A549 (cell line): ENCODE results near the gene ARFIP1.

Source experiments
- CEBPB ChIP-seq, 2 experiments: fragments of >200 bp in 1 of 2; sonication (Bioruptor Twin) in 1 of 2; formaldehyde crosslinking in 1 of 2; IDR thresholded peaks; 2 replicates each; pipeline ENCODE4 v1.6.1; 2012 to 2016
- EP300 ChIP-seq, 2 experiments: fragments of >200 bp; sonication (Bioruptor Twin); formaldehyde crosslinking; IDR thresholded peaks; 2 replicates in 1 of 2; 3 replicates in 1 of 2; pipeline ENCODE4 v1.6.1; 2016 to 2017
- FOSL2 ChIP-seq, 2 experiments: fragments of 450-650 bp in 1 of 2; fragments of >200 bp in 1 of 2; sonication (Bioruptor Twin) in 1 of 2; formaldehyde crosslinking; IDR thresholded peaks; 2 replicates each; pipeline versions ENCODE4 v1.5.0 to v1.6.1; 2016 to 2020; ENCODE audit warnings: mild to moderate bottlenecking in 1 of 2, moderate library complexity in 1 of 2
- JUNB ChIP-seq: fragments of >200 bp; sonication (Bioruptor Twin); formaldehyde crosslinking; IDR thresholded peaks from 2 replicates; pipeline ENCODE4 v1.6.1; 2016
- NFE2L2 ChIP-seq: fragments of 150-350 bp; conservative IDR thresholded peaks from 2 replicates; pipeline ENCODE4 v1.6.1; 2014; ENCODE audit warnings: low read length
- POLR2A ChIP-seq: IDR thresholded peaks from 2 replicates; pipeline ENCODE4 v1.6.1; 2012; ENCODE audit warnings: mild to moderate bottlenecking, low read length
- RAD21 ChIP-seq, 2 experiments: fragments of >200 bp in 1 of 2; sonication (Bioruptor Twin) in 1 of 2; formaldehyde crosslinking in 1 of 2; IDR thresholded peaks in 1 of 2; conservative IDR thresholded peaks in 1 of 2; 2 replicates in 1 of 2; 3 replicates in 1 of 2; pipeline ENCODE4 v1.6.1; 2012 to 2018; ENCODE audit warnings: inconsistent platforms in 1 of 2
- SMC3 ChIP-seq: fragments of >200 bp; sonication (Bioruptor Twin); formaldehyde crosslinking; IDR thresholded peaks from 3 replicates; pipeline ENCODE4 v1.6.1; 2018; ENCODE audit warnings: inconsistent platforms
- SREBF2 ChIP-seq: fragments of 450-650 bp; IDR thresholded peaks from 2 replicates; pipeline ENCODE4 v1.6.1; 2014; ENCODE audit warnings: mild to moderate bottlenecking, moderate library complexity
- TF ChIP-seq, protein P1 (sequence below): fragments of >200 bp; sonication (Bioruptor Twin); formaldehyde crosslinking; IDR thresholded peaks from 3 replicates; pipeline ENCODE4 v1.5.1; 2016
- TF ChIP-seq, protein P2 (sequence below): IDR thresholded peaks from 2 replicates; pipeline ENCODE4 v1.6.1; 2012; ENCODE audit warnings: low read depth, borderline replicate concordance
- TF ChIP-seq, protein P3 (sequence below): fragments of 200-600 bp; sonication (generic); IDR thresholded peaks from 2 replicates; pipeline ENCODE4 v1.6.1; 2016; ENCODE audit warnings: antibody characterized with exemption, mild to moderate bottlenecking, moderate library complexity

DNA sequence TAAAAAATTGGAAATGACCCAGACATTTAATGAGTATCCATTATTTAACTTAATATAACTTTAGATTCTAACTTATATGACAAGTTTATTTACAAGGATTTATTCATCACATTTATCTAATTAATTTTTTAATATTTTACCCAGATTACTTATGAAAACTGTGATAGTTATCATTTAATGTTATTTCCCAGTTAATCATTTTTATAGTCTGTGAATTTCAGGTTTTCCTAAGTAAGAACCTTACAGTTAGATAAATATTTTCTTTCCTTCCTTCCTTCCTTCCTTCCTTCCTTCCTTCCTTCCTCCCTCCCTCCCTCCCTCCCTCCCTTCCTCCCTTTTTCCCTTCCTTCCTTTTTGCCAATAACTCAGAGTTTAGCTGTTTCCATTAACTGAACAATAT is 141.5 kb downstream of the ARFIP1 start:
- TF ChIP-seq JUNB (no peak), SMC3 (no peak), POLR2A (no peak), NFE2L2 (no peak), RAD21 (conservative IDR thresholded peaks at IDR 0.05 in 1 of 2, IDR thresholded peaks at IDR 0.05 in 1 of 2) (no peak), EP300 (IDR thresholded peaks at IDR 0.05) (no peak), CEBPB (IDR thresholded peaks at IDR 0.05) (no peak), SREBF2 (no peak), FOSL2 (IDR thresholded peaks at IDR 0.05) (no peak), FOSL2 (CRISPR knock-in tag; IDR thresholded peaks at IDR 0.05) (no peak)
- TF ChIP-seq, protein P1, sequence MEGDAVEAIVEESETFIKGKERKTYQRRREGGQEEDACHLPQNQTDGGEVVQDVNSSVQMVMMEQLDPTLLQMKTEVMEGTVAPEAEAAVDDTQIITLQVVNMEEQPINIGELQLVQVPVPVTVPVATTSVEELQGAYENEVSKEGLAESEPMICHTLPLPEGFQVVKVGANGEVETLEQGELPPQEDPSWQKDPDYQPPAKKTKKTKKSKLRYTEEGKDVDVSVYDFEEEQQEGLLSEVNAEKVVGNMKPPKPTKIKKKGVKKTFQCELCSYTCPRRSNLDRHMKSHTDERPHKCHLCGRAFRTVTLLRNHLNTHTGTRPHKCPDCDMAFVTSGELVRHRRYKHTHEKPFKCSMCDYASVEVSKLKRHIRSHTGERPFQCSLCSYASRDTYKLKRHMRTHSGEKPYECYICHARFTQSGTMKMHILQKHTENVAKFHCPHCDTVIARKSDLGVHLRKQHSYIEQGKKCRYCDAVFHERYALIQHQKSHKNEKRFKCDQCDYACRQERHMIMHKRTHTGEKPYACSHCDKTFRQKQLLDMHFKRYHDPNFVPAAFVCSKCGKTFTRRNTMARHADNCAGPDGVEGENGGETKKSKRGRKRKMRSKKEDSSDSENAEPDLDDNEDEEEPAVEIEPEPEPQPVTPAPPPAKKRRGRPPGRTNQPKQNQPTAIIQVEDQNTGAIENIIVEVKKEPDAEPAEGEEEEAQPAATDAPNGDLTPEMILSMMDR = no peak
- TF ChIP-seq, protein P2, sequence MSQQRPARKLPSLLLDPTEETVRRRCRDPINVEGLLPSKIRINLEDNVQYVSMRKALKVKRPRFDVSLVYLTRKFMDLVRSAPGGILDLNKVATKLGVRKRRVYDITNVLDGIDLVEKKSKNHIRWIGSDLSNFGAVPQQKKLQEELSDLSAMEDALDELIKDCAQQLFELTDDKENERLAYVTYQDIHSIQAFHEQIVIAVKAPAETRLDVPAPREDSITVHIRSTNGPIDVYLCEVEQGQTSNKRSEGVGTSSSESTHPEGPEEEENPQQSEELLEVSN = no peak
- TF ChIP-seq, protein P3, sequence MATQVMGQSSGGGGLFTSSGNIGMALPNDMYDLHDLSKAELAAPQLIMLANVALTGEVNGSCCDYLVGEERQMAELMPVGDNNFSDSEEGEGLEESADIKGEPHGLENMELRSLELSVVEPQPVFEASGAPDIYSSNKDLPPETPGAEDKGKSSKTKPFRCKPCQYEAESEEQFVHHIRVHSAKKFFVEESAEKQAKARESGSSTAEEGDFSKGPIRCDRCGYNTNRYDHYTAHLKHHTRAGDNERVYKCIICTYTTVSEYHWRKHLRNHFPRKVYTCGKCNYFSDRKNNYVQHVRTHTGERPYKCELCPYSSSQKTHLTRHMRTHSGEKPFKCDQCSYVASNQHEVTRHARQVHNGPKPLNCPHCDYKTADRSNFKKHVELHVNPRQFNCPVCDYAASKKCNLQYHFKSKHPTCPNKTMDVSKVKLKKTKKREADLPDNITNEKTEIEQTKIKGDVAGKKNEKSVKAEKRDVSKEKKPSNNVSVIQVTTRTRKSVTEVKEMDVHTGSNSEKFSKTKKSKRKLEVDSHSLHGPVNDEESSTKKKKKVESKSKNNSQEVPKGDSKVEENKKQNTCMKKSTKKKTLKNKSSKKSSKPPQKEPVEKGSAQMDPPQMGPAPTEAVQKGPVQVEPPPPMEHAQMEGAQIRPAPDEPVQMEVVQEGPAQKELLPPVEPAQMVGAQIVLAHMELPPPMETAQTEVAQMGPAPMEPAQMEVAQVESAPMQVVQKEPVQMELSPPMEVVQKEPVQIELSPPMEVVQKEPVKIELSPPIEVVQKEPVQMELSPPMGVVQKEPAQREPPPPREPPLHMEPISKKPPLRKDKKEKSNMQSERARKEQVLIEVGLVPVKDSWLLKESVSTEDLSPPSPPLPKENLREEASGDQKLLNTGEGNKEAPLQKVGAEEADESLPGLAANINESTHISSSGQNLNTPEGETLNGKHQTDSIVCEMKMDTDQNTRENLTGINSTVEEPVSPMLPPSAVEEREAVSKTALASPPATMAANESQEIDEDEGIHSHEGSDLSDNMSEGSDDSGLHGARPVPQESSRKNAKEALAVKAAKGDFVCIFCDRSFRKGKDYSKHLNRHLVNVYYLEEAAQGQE = no peak
